CD4-positive, alpha-beta T cell treated with Interleukin-4 for 1 hour (primary cell): ENCODE measurements around the gene CNTNAP3.
"Not testable (repeated sequence)": the region's sequence is repeated elsewhere in the genome, so short reads cannot be mapped to it uniquely, and the experiment has no call there.

Experiments
- DNase-seq, 2 donors: peaks; one replicate each; pipeline ENCODE4 v3.0.0-alpha.2; 2020 to 2022

CNTNAP3 gene

DNA sequence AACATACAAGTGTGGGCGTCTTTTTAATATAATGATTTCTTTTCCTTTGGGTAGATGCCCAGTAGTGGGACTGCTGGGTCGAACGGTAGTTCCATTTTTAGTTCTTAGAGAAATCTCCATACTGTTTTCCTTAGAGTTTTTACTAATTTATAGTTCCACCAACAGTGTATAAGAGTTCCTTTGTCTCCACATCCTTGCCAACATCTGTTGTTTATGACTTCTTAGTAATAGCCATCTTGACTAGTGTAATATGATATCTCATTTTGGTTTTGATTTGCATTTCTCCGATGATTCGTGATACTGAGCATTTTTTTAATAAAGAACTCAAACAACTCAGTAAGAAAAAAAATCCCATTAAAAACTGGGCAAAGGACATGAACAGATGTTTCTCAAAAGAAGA lies 225.0 kb downstream of the CNTNAP3 start:
- not testable (repeated sequence) for DNase-seq

DNA sequence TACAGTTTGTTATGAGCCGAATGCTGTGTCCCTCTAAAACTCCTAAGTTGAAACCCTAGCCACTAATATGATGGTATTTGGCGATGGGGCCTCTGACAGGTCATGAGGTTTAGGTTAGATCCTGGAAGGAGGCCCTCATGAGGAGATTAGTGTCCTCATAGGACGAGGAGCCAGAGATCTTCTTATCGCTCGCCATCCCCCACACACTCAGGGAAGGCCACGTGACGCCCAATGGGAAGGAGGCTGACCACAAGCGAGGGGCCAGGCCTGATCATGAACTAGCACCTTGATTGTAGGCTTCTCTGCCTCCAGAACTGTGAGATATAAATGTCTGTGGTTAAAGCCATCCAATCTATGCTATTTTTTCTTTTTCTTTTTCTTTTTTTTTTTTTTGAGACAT lies 233.5 kb downstream of the CNTNAP3 start:
- DNase-seq = not testable (repeated sequence)

DNA sequence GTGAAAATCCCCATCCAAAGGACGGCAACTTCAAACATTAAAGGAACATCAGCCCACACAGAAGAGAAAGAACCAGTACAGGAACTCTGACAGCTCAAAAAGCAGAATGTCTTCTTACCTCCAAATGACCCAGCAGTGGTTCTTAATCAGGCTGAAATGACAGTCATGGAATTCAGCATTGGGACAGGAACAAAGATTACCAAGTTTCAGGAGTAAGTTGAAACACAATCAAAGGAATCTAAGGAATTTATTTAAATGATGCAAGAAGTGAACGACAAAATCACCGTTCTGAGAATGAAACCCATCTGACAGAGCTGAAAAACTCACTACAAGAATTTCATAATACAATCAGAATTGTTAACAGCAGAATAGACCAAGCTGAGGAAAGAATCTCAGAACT lies 241.1 kb downstream of the CNTNAP3 start:
- DNase-seq = not testable (repeated sequence)

DNA sequence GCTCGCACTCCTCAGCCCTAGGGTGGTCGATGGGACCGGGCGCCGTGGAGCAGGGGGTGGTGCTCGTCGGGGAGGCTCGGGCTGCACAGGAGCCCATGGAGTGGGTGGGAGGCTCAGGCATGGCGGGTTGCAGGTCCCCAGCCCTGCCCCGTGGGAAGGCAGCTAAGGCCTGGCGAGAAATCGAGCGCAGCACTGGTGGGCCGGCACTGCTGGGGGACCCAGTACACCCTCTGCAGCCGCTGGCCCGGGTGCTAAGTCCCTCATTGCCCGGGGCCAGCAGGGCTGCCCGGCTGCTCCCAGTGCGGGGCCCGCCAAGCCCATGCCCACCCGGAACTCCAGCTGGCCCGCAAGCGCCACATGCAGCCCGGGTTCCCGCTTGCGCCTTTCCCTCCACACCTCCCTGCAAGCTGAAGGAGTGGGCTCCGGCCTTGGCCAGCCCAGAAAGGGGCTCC lies 245.6 kb downstream of the CNTNAP3 start:
- DNase-seq = not testable (repeated sequence)

- not testable (repeated sequence) for DNase-seq
Observed at GRCh38 chr9:39041774-39042173, 246.2 kb downstream of the CNTNAP3 start.

GRCh38 chr9:39039148-39039547 lies 248.8 kb downstream of the CNTNAP3 start:
- not testable (repeated sequence) for DNase-seq

DNA sequence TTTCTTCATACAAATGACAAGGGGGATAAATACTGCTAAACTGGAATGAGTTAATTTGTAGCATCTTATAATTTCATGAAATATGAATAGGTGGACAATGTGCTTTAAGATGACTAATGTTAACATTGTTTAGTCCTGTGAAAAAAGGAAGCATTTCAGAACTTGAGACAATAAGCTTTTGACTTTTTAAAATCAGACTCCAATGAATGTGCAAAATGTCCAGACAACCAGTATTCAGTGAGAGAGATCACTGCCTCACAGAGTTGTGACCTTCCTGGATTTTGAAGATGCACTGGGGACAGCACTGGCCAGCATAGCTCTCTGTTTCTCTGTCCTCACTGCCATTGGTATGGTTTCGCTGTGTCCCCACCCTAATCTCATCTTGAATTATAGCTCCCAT lies 249.7 kb downstream of the CNTNAP3 start:
- not testable (repeated sequence) for DNase-seq

- DNase-seq = not testable (repeated sequence)
Observed at GRCh38 chr9:39033849-39034248, 254.1 kb downstream of the CNTNAP3 start.

- DNase-seq = not testable (repeated sequence)
Observed at GRCh38 chr9:39030204-39031019, 257.6 kb downstream of the CNTNAP3 start.

DNA sequence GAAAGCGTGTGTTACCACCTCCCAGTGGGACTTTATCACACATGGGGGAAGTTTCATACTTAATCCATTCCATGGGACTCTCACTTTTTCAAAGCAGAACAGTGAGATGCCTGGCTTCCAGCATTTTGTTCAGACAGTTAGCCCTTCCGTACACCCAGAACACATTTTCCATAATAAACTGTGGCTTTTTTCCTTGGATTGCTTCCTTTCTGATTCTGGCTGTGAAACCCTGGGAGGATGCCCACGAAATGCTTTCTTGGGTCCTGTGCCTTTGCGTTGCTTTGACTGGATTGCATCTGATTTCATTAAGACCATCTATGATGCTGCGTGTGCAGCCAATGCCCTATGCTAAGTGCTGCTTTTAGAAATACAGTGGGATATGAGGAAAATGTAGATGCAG lies 259.1 kb downstream of the CNTNAP3 start:
- not testable (repeated sequence) for DNase-seq

DNA sequence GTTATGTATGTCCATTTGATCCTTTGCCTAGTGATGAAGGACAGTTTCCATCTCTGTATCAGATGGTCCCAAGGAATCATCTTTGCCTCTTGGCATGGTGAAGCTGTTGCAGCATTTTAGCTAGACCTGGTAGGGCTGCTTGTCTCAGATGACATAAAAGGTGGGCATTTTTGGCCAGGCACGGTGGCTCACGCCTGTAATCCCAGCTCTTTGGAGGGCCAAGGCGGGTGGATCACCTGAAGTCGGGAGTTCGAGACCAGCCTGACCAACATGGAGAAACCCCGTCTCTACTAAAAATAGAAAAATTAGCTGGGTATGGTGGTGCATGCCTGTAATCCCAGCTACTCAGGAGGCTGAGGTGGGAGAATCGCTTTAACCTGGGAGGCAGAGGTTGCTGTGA lies 259.8 kb downstream of the CNTNAP3 start:
- not testable (repeated sequence) for DNase-seq

- not testable (repeated sequence) for DNase-seq
Observed at GRCh38 chr9:39025911-39026588, 261.9 kb downstream of the CNTNAP3 start.
